ENCODE data around the gene MDH1B. TPM values are rescaled to one million over a fixed set of nuclear protein-coding genes. Genes with fewer than 3 reads are reported as not detected.
A peak's percentile ranks its signal among the peaks of the same experiment; 100 is the strongest.

The MDH1B gene
- total RNA-seq, 2 donors from 2014 or later: 1.0 to 3.0 TPM

DNA sequence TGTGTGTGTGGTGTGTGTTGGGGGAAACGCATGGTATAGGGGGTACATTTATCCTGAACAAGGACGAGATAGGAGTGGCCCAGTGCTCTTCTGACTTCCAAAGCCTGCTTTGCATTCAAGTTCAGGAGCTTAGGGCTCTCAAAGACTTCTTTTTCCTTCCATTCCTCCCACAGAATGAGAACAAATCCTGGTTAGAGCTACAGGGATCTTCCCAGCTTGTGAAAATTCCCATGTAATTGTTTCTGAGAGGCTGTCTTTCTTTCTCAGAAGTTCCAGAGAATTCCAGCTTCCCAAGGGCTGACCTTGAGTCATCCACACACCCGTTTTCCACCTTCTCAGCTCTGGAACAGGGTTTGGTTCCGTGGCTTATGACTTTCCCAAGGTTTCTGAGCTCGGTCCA is 39.2 kb upstream of the MDH1B start:
- 53 to 72% methylated on average over 5 of the region's 5 CpGs for WGBS, 2 donors
- no peak for ATAC-seq

DNA sequence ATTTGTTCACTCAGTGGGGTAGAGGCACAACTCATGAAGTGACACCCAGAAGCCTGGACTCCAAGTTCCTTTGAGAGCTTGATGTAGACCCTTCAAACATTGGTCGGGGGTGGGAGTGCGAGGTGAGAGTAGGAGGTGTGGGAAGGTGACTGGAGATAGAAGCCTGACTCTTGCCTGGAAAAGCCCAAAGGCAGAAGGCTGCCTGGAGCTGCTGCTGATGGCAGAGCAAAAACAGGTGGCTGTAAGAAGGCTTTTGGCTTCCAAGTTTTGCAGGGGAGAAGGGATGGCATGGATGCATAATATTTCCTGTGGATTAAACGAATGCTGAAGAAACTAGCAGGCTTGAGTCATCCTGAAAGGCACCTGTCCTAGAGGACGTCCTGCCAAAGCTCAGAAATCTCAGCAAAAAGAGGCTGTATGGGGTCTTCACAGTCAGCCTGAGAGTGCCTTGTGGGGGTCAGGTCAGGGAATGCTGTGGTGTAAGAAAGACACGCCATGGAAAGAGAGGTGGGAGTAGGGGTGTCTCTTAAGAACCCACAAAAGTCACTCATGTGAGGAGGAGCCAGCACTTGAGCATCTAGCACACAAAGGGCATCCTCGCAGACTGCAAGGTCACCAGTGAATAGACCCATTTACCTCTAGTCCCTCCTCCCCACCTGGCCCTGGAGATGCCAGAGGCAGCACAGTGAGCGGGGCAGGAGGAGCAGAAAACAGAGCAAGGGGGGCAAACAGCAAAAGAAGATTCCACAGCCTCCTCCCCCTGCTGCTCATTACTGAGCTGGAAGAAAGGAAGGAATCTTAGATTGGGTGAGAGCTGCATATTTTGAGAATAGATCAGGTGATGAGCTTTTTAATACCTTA is 37.8 kb upstream of the MDH1B start:
- 80 to 82% methylated on average over 7 of the region's 7 CpGs for WGBS, 2 donors
- ATAC-seq: no peak
- intact Hi-C loops (cut with DNase I): loop anchor here (5.0 kb wide), 1 partner anchor 669 kb away; no protein-coding TSS in a partner anchor

More for the DNA sequence above, 39.2 kb upstream of the MDH1B start:
- no peak for DNase-seq
- Histone ChIP-seq H3K36me3 (replicated peaks in 1 of 2; ENCODE audit: insufficient read depth in 1 of 2, low read depth in 2 of 2) (no peaks in the 10 kb centered on the region), H3K27me3 (no peaks in the 10 kb centered on the region), H3K4me3 (no peak overlapping the region), H3K4me1 (peaks cover 5% of the 10 kb centered on the region), H3K27ac (no peak overlapping the region), H3K9me3 (no peaks in the 10 kb centered on the region)
- TF ChIP-seq, protein P1, sequence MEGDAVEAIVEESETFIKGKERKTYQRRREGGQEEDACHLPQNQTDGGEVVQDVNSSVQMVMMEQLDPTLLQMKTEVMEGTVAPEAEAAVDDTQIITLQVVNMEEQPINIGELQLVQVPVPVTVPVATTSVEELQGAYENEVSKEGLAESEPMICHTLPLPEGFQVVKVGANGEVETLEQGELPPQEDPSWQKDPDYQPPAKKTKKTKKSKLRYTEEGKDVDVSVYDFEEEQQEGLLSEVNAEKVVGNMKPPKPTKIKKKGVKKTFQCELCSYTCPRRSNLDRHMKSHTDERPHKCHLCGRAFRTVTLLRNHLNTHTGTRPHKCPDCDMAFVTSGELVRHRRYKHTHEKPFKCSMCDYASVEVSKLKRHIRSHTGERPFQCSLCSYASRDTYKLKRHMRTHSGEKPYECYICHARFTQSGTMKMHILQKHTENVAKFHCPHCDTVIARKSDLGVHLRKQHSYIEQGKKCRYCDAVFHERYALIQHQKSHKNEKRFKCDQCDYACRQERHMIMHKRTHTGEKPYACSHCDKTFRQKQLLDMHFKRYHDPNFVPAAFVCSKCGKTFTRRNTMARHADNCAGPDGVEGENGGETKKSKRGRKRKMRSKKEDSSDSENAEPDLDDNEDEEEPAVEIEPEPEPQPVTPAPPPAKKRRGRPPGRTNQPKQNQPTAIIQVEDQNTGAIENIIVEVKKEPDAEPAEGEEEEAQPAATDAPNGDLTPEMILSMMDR (IDR thresholded peaks at IDR 0.05): no peak
- TF ChIP-seq POLR2A (IDR thresholded peaks at IDR 0.05): no peak
- intact Hi-C loops (cut with DNase I): loop anchor here (5.0 kb wide), 1 partner anchor 668 kb away; no protein-coding TSS in a partner anchor

DNA sequence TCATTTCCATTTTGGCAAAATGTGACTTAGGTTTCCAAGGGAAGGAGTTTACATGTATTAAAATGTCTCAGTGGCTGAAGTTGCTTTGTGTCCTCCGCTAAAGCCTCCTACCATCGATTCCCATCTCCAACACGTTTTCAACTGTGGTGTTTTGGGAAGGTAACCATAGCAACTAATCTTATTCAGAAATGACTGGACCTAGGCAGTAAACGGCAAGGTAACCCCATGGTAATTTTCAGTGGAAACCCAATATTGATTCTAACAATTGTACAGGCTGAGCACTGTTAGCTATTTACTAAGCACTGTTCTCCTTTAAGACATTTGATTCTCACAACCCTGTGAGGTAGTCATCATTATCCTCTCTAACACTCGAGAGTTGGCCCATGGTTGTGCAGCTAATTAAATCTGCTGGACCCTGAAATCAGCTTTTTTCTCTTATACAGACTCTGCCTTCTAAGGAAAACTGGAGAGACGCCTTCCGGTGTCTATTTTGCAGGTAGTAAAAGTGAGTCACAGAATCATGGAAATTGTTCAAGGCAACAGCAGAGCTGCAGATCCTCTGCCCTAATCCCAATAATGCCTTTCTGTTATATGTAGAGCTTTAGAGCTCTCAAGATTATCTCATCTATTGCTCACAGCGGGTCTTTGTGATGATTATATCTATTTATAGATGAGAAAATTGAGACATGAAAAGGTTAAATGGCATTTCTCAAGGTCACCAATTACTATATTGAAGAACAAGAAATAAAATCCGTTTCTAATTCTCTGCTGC is 36.5 kb upstream of the MDH1B start:
- Histone ChIP-seq H3K27ac (no peak overlapping the region), H3K9me3 (no peaks in the 10 kb centered on the region), H3K4me1 (peaks cover 5% of the 10 kb centered on the region), H3K27me3 (no peaks in the 10 kb centered on the region), H3K36me3 (replicated peaks in 1 of 2; ENCODE audit: insufficient read depth in 1 of 2, low read depth in 2 of 2) (no peaks in the 10 kb centered on the region), H3K4me3 (no peak overlapping the region)
- no peak for DNase-seq
- TF ChIP-seq, protein P1 (IDR thresholded peaks at IDR 0.05): no peak
- TF ChIP-seq POLR2A (IDR thresholded peaks at IDR 0.05): no peak
- intact Hi-C loops (cut with DNase I): loop anchor here (5.0 kb wide), 1 partner anchor 671 kb away; no protein-coding TSS in a partner anchor
- no peak for ATAC-seq
- WGBS, 2 donors: 73 to 80% methylated on average over 9 of the region's 9 CpGs

More for the DNA sequence above, 37.8 kb upstream of the MDH1B start:
- no peak for DNase-seq
- no peaks in the 10 kb centered on the region for H3K36me3 ChIP-seq (replicated peaks in 1 of 2; ENCODE audit: insufficient read depth in 1 of 2, low read depth in 2 of 2)
- no peaks in the 10 kb centered on the region for H3K27me3 ChIP-seq
- TF ChIP-seq, protein P1 (IDR thresholded peaks at IDR 0.05): no peak
- no peak for TF ChIP-seq POLR2A (IDR thresholded peaks at IDR 0.05)
- H3K27ac ChIP-seq: no peak overlapping the region
- H3K4me3 ChIP-seq: no peak overlapping the region
- peaks cover 5% of the 10 kb centered on the region for H3K4me1 ChIP-seq
- H3K9me3 ChIP-seq: no peaks in the 10 kb centered on the region

DNA sequence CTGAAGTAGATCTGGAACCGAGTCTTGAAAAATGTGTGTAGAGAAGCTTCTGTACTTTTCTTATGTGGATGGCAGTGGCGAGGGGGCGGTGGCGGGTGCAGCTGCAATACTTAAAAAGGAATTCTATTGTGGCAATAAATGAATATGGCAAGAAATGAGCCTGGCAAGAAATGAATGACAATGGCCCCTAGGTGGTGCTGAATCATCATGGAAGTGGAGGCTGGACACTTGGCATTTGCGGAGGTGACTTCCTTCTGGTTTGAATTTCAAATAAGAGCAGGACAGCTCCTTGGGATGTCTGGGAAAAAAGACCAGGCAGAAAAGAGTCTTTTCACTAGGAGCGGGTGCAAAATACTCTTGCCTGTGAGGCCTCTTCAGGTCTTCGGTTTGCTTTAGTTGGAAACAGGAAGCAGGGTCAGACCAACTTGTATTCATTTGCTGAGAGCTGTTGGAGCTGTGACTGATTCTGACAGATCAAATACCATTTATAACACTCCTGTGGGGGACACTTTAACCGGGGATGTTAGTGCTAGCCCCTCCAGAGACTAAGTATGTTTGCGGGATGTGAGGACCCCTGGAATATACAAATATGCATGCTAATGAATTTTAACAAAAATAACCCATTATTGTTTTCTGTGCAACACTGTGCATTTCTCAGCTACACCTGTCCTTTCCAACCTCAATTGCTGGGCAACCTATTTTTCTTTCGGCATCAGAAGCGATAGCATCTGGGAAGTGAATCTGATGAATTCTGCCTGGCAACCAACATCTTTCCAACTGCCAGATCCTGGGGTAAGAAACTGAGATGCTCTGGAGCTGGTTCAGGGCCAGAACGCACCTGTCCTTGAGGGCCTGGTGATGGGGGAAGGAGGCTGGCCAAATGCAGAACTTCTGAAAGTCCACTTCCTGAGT is 35.6 kb upstream of the MDH1B start:
- 30 to 46% methylated on average over 12 of the region's 12 CpGs for WGBS, 2 donors
- no peaks in the 10 kb centered on the region for H3K27me3 ChIP-seq

More for the DNA sequence above, 35.6 kb upstream of the MDH1B start:
- no peak for TF ChIP-seq POLR2A (IDR thresholded peaks at IDR 0.05)
- TF ChIP-seq, protein P1 (IDR thresholded peaks at IDR 0.05): peak; percentile 31 to 76 (median 67)
- peak; percentile 56 for ATAC-seq
- Histone ChIP-seq H3K4me3 (no peak overlapping the region), H3K9me3 (no peaks in the 10 kb centered on the region), H3K4me1 (peaks cover 5% of the 10 kb centered on the region), H3K36me3 (replicated peaks in 1 of 2; ENCODE audit: insufficient read depth in 1 of 2, low read depth in 2 of 2) (no peaks in the 10 kb centered on the region), H3K27ac (no peak overlapping the region)
- intact Hi-C loops (cut with DNase I): loop anchor here (5.0 kb wide), 1 partner anchor 672 kb away; no protein-coding TSS in a partner anchor
- peak; percentile 45 to 66 (median 54) for DNase-seq
